Activated T-helper 17 cell treated with anti-CD3 and anti-CD28 coated beads, Interleukin-2, amount 50 U/mL, for 72 hours (primary cell): ENCODE results near the gene WWOX. TPM values are rescaled to one million over a fixed set of nuclear protein-coding genes. Genes with fewer than 3 reads are reported as not detected.

ENCODE experiments used
- ATAC-seq: fragments of 150-1000 bp; cut with Tn5 transposase; replicated peaks from 2 replicates; pipeline ENCODE4 v1.10.0; 2021; ENCODE audit warnings: mild to moderate bottlenecking, moderate library complexity
- H3K27ac Mint-ChIP-seq: one replicate; pipeline ENCODE4 v1.8.0; 2022; ENCODE audit warnings: mixed read lengths
- H3K27me3 Mint-ChIP-seq: one replicate; pipeline ENCODE4 v1.8.0; 2022; ENCODE audit warnings: mixed read lengths
- H3K36me3 Mint-ChIP-seq: one replicate; pipeline ENCODE4 v1.8.0; 2022; ENCODE audit warnings: low read depth, mild to moderate bottlenecking, mixed read lengths
- H3K4me1 Mint-ChIP-seq: one replicate; pipeline ENCODE4 v1.8.0; 2022; ENCODE audit warnings: mixed read lengths
- H3K4me3 Mint-ChIP-seq: one replicate; pipeline ENCODE4 v1.8.0; 2022; ENCODE audit warnings: mild to moderate bottlenecking, mixed read lengths
- H3K9me3 Mint-ChIP-seq: one replicate; pipeline ENCODE4 v1.8.0; 2022; ENCODE audit warnings: mixed read lengths
- total RNA-seq, 2 donors: library from RNA; stranded (reverse); gene quantifications; one replicate each; pipeline ENCODE4 v1.2.3, GENCODE V29; 2022

WWOX gene
- total RNA-seq, 2 donors from 2014 or later: 9.4 to 16.5 TPM

DNA sequence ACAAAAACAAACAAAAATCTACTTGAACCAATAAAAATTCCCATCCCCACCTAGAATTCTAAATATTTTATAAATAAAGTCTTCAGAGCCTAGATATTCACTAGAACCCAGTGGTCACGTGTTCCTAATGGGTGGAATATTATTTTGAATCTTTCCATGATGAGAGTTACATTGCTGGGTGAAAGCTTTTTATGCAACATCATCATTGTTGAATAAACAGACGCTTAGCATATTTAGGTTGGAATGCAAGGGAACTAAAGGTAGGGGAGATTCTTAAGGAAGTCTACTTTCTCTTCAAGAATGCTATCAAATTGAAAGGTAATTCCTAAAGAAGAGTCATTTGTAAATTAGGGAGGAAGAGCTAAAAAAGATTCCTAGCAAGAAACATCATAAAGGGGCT is 723.1 kb downstream of the WWOX start:
- ATAC-seq: no peak
- Mint-ChIP-seq H3K27ac (no peak overlapping the region), H3K27me3 (no peaks in the 10 kb centered on the region), H3K4me1 (peaks cover 4% of the 10 kb centered on the region), H3K4me3 (no peak overlapping the region), H3K36me3 (peaks cover 6% of the 10 kb centered on the region), H3K9me3 (no peaks in the 10 kb centered on the region)

DNA sequence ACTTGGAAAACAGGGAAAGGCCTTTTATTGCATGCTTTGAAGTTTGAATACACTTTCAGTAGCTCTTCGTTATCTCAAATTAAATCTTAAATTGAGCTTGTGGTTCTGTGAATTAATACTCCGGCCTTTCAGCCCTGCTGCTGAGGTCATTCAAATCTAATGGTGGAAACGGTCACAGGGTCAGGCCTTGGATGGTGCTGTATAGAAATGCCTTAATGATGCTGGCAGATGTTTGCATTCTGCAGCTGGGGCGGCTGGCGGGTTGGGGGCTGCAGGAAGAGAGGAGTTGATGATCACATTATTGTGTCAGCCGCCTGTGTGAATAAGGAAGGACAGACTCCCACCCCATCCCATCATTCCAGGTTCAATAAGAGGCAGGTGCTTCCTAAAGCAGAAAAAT is 723.6 kb downstream of the WWOX start:
- no peak overlapping the region for H3K27ac Mint-ChIP-seq
- peaks cover 4% of the 10 kb centered on the region for H3K4me1 Mint-ChIP-seq
- no peak overlapping the region for H3K4me3 Mint-ChIP-seq
- H3K9me3 Mint-ChIP-seq: no peaks in the 10 kb centered on the region
- H3K36me3 Mint-ChIP-seq: peaks cover 6% of the 10 kb centered on the region
- no peaks in the 10 kb centered on the region for H3K27me3 Mint-ChIP-seq
- ATAC-seq: no peak

GRCh38 chr16:78829280-78829679 is 729.8 kb downstream of the WWOX start:
- Mint-ChIP-seq H3K9me3 (no peaks in the 10 kb centered on the region), H3K27ac (no peak overlapping the region), H3K36me3 (peaks cover 4% of the 10 kb centered on the region), H3K27me3 (no peaks in the 10 kb centered on the region), H3K4me3 (no peak overlapping the region), H3K4me1 (peaks cover 3% of the 10 kb centered on the region)
- ATAC-seq: peak; percentile 51

- no peak overlapping the region for H3K27ac Mint-ChIP-seq
Observed at GRCh38 chr16:78830599-78830998, 731.1 kb downstream of the WWOX start.

DNA sequence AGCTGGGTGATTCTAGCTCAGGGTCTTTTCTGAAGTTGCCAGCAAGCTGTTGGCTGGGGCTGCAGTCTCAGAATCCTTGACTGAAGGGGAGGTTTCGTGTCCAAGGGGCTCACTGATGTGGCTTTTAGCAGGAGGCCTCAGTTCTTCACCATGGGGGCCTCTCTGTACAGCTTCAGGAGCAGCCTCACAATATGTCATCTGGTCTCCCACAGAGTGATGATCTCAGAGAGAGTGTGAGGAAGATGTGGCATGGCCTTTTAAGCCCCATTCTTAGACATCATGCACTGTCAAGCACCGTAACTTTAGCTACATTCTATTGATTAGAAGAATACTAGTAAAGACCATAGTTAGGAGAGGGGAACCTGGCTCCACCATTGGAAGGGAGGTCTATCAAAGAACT is 732.6 kb downstream of the WWOX start:
- Mint-ChIP-seq H3K9me3 (no peaks in the 10 kb centered on the region), H3K27ac (no peak overlapping the region), H3K4me1 (peaks cover 6% of the 10 kb centered on the region), H3K4me3 (no peak overlapping the region), H3K27me3 (no peaks in the 10 kb centered on the region), H3K36me3 (no peaks in the 10 kb centered on the region)
- peak; percentile 38 for ATAC-seq

More at GRCh38 chr16:78830599-78830998, 731.1 kb downstream of the WWOX start:
- H3K9me3 Mint-ChIP-seq: no peaks in the 10 kb centered on the region
- no peaks in the 10 kb centered on the region for H3K27me3 Mint-ChIP-seq
- H3K4me3 Mint-ChIP-seq: no peak overlapping the region
- H3K36me3 Mint-ChIP-seq: no peaks in the 10 kb centered on the region
- no peak for ATAC-seq
- H3K4me1 Mint-ChIP-seq: no peaks in the 10 kb centered on the region

- no peaks in the 10 kb centered on the region for H3K36me3 Mint-ChIP-seq
- peak overlapping the region; percentile 87 for H3K27ac Mint-ChIP-seq
- H3K4me1 Mint-ChIP-seq: peaks cover 9% of the 10 kb centered on the region
- H3K27me3 Mint-ChIP-seq: no peaks in the 10 kb centered on the region
- H3K4me3 Mint-ChIP-seq: peak overlapping the region; percentile 74
- ATAC-seq: peak; percentile 92
- H3K9me3 Mint-ChIP-seq: no peaks in the 10 kb centered on the region
Observed at GRCh38 chr16:78836802-78837491, 737.5 kb downstream of the WWOX start.

GRCh38 chr16:78837706-78838105 is 738.3 kb downstream of the WWOX start:
- no peak for ATAC-seq
- Mint-ChIP-seq H3K27ac (no peak overlapping the region), H3K27me3 (no peaks in the 10 kb centered on the region), H3K4me3 (no peak overlapping the region), H3K9me3 (no peaks in the 10 kb centered on the region), H3K4me1 (peaks cover 9% of the 10 kb centered on the region), H3K36me3 (no peaks in the 10 kb centered on the region)

GRCh38 chr16:78838276-78838675 is 738.8 kb downstream of the WWOX start:
- Mint-ChIP-seq H3K36me3 (no peaks in the 10 kb centered on the region), H3K27me3 (no peaks in the 10 kb centered on the region), H3K4me3 (no peak overlapping the region), H3K27ac (peak overlapping the region; percentile 32), H3K4me1 (peaks cover 9% of the 10 kb centered on the region), H3K9me3 (no peaks in the 10 kb centered on the region)
- no peak for ATAC-seq

DNA sequence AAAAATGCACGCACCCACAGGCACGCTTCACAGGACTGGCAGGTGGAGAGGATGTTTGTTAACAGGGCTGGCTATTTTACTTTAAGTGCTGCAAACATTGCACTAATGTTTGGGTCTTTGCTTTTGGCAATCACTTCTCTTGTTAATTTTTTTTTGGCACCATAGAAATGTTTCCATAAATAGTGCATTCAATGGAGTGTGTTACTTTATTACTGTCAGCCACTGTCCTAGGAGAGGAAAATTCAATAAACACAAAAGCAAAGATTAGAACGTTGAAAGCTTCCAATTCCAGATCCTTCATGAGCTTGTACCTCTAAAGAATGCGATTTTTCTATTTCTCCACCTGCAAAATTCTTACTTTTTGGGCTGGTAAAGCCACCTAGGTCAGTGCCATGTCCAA is 743.5 kb downstream of the WWOX start:
- Mint-ChIP-seq H3K9me3 (no peaks in the 10 kb centered on the region), H3K4me3 (no peak overlapping the region), H3K27ac (no peak overlapping the region), H3K36me3 (no peaks in the 10 kb centered on the region), H3K27me3 (no peaks in the 10 kb centered on the region), H3K4me1 (peaks cover 2% of the 10 kb centered on the region)
- no peak for ATAC-seq

- H3K27me3 Mint-ChIP-seq: no peaks in the 10 kb centered on the region
- no peaks in the 10 kb centered on the region for H3K9me3 Mint-ChIP-seq
- H3K4me1 Mint-ChIP-seq: no peaks in the 10 kb centered on the region
- no peak for ATAC-seq
- H3K36me3 Mint-ChIP-seq: no peaks in the 10 kb centered on the region
- H3K4me3 Mint-ChIP-seq: no peak overlapping the region
- H3K27ac Mint-ChIP-seq: no peak overlapping the region
Observed at GRCh38 chr16:78843978-78844377, 744.5 kb downstream of the WWOX start.

GRCh38 chr16:78844682-78845081 is 745.2 kb downstream of the WWOX start:
- Mint-ChIP-seq H3K9me3 (no peaks in the 10 kb centered on the region), H3K27ac (no peak overlapping the region), H3K36me3 (no peaks in the 10 kb centered on the region), H3K4me1 (no peaks in the 10 kb centered on the region), H3K4me3 (no peak overlapping the region), H3K27me3 (no peaks in the 10 kb centered on the region)
- ATAC-seq: no peak

DNA sequence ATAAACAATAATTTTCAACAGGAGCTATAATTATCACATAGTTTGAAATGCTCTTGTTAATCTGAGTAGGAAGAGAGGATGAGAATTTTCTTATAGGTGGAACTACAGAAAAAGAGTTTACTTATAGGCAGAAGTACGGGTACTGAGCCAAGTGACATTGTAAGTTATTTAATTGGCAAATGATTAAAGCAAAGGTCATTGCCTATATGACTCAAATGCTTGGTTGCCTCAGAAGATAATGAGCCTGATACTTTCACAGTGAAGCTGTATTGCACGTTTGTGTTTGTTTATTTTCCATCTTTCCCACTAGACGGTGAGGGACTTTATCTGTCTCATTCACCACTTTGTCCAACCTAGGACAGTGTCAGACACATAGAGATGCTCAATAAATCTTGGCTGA is 751.8 kb downstream of the WWOX start:
- peak; percentile 76 for ATAC-seq
- H3K27me3 Mint-ChIP-seq: no peaks in the 10 kb centered on the region
- no peak overlapping the region for H3K4me3 Mint-ChIP-seq

GRCh38 chr16:78852081-78852635 is 752.7 kb downstream of the WWOX start:
- Mint-ChIP-seq H3K27me3 (no peaks in the 10 kb centered on the region), H3K27ac (peak overlapping the region; percentile 54), H3K9me3 (no peaks in the 10 kb centered on the region), H3K4me1 (no peaks in the 10 kb centered on the region), H3K4me3 (no peak overlapping the region), H3K36me3 (no peaks in the 10 kb centered on the region)
- no peak for ATAC-seq

More for the DNA sequence above, 751.8 kb downstream of the WWOX start:
- H3K36me3 Mint-ChIP-seq: no peaks in the 10 kb centered on the region
- no peaks in the 10 kb centered on the region for H3K4me1 Mint-ChIP-seq
- peak overlapping the region; percentile 54 for H3K27ac Mint-ChIP-seq
- H3K9me3 Mint-ChIP-seq: no peaks in the 10 kb centered on the region

GRCh38 chr16:78862022-78862421 is 762.6 kb downstream of the WWOX start:
- Mint-ChIP-seq H3K36me3 (no peaks in the 10 kb centered on the region), H3K4me1 (no peaks in the 10 kb centered on the region), H3K4me3 (no peak overlapping the region), H3K9me3 (no peaks in the 10 kb centered on the region), H3K27me3 (no peaks in the 10 kb centered on the region), H3K27ac (no peak overlapping the region)
- ATAC-seq: no peak

DNA sequence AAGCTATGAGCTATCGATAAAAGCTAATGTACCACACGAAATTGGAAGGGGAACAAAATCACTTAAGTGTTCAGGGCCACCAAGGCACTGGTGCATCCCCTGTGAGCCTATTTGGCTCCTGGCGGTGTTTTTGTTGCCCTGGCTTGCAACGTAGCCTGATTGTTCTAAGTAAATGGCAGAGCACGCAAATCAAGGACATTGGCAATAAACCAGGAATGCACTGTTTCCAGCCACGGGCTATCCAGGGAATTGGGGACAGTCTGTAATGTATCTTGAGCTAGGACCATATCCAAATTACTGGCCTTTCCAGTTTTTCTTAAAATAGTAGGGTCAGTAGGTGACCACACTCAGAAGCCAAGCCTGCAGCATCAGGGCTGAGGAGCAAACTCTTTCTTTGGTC is 767.1 kb downstream of the WWOX start:
- no peaks in the 10 kb centered on the region for H3K36me3 Mint-ChIP-seq
- no peak overlapping the region for H3K4me3 Mint-ChIP-seq
- no peaks in the 10 kb centered on the region for H3K9me3 Mint-ChIP-seq
- ATAC-seq: no peak
- H3K27ac Mint-ChIP-seq: no peak overlapping the region
- H3K4me1 Mint-ChIP-seq: peaks cover 13% of the 10 kb centered on the region
- H3K27me3 Mint-ChIP-seq: no peaks in the 10 kb centered on the region
